ENCODE results near the gene KIAA1217. TPM values are rescaled to one million over a fixed set of nuclear protein-coding genes. Genes with fewer than 3 reads are reported as not detected.

The KIAA1217 gene
- total and polyA plus RNA-seq, 2 experiments from 2014 or later = 13.3 to 23.1 TPM

DNA sequence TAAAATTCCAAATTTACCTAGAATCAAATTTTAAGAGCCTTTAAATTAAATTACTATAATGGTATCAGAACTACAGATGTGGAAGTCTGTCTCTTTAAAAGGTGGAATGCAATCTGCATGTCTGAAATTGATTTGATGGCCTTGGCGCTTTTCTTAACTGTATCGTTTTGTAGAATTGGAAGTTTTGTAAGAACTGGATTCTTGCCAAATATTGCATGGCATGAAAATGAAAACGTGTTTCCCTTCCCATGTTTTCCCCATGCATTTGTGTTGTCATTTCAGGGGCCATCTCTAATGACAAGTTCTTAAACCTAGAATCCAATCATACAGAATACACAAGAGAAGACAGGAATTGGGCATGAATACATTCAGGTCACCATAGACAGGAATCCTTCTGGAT is 162.5 kb downstream of the KIAA1217 start:
- Histone ChIP-seq H3K27me3 (no peaks in the 10 kb centered on the region), H3K4me3 (no peak overlapping the region), H3K36me3 (no peaks in the 10 kb centered on the region), H3K9me3 (ENCODE audit: low read depth) (no peaks in the 10 kb centered on the region), H3K4me1 (ENCODE audit: low read depth) (no peaks in the 10 kb centered on the region), H3K27ac (no peak overlapping the region)
- TF ChIP-seq, protein P1, sequence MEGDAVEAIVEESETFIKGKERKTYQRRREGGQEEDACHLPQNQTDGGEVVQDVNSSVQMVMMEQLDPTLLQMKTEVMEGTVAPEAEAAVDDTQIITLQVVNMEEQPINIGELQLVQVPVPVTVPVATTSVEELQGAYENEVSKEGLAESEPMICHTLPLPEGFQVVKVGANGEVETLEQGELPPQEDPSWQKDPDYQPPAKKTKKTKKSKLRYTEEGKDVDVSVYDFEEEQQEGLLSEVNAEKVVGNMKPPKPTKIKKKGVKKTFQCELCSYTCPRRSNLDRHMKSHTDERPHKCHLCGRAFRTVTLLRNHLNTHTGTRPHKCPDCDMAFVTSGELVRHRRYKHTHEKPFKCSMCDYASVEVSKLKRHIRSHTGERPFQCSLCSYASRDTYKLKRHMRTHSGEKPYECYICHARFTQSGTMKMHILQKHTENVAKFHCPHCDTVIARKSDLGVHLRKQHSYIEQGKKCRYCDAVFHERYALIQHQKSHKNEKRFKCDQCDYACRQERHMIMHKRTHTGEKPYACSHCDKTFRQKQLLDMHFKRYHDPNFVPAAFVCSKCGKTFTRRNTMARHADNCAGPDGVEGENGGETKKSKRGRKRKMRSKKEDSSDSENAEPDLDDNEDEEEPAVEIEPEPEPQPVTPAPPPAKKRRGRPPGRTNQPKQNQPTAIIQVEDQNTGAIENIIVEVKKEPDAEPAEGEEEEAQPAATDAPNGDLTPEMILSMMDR (IDR thresholded peaks at IDR 0.05; ENCODE audit: low read depth, low read length) = no peak
- DNase-seq (ENCODE audit: low read depth in 1 of 2, low spot score in 1 of 2) = no peak

GRCh38 chr10:24374134-24374915 is 165.4 kb downstream of the KIAA1217 start:
- Histone ChIP-seq H3K4me1 (ENCODE audit: low read depth) (no peaks in the 10 kb centered on the region), H3K36me3 (no peaks in the 10 kb centered on the region), H3K27me3 (no peaks in the 10 kb centered on the region), H3K9me3 (ENCODE audit: low read depth) (no peaks in the 10 kb centered on the region), H3K4me3 (no peak overlapping the region), H3K27ac (no peak overlapping the region)
- TF ChIP-seq, protein P1 (IDR thresholded peaks at IDR 0.05; ENCODE audit: low read depth, low read length) = no peak
- peak in 1 of 2 donors; percentile 69 for DNase-seq (ENCODE audit: low read depth in 1 of 2, low spot score in 1 of 2)

- Histone ChIP-seq H3K4me3 (no peak overlapping the region), H3K4me1 (ENCODE audit: low read depth) (no peaks in the 10 kb centered on the region), H3K36me3 (no peaks in the 10 kb centered on the region), H3K27ac (no peak overlapping the region), H3K27me3 (no peaks in the 10 kb centered on the region), H3K9me3 (ENCODE audit: low read depth) (no peaks in the 10 kb centered on the region)
- no peak for DNase-seq (ENCODE audit: low read depth in 1 of 2, low spot score in 1 of 2)
- TF ChIP-seq, protein P1 (IDR thresholded peaks at IDR 0.05; ENCODE audit: low read depth, low read length) = no peak
Observed at GRCh38 chr10:24375510-24375909, 166.6 kb downstream of the KIAA1217 start.

DNA sequence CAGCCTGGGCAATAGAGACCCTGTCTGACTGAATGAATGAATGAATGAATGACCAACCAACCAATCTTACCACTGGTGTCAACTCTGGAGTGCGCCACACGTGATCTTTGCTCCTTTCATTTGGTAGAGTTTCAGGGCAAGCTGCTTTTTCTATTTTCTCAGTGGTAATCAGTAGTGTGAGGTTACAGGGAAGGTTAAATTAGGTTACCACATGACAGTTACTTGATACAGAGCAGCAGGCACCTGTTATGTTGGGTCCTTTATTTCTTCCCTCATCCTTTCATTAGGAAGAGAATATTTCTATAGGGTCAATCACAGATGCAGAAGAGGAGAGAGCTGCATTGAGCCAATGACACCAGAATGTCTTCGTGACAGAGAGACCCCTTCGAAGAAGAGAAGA is 167.8 kb downstream of the KIAA1217 start:
- no peak overlapping the region for H3K27ac ChIP-seq
- no peaks in the 10 kb centered on the region for H3K4me1 ChIP-seq (ENCODE audit: low read depth)
- TF ChIP-seq, protein P1 (IDR thresholded peaks at IDR 0.05; ENCODE audit: low read depth, low read length) = no peak
- no peaks in the 10 kb centered on the region for H3K27me3 ChIP-seq
- no peak overlapping the region for H3K4me3 ChIP-seq
- DNase-seq (ENCODE audit: low read depth in 1 of 2, low spot score in 1 of 2) = no peak
- no peaks in the 10 kb centered on the region for H3K9me3 ChIP-seq (ENCODE audit: low read depth)
- H3K36me3 ChIP-seq = peaks cover 3% of the 10 kb centered on the region

DNA sequence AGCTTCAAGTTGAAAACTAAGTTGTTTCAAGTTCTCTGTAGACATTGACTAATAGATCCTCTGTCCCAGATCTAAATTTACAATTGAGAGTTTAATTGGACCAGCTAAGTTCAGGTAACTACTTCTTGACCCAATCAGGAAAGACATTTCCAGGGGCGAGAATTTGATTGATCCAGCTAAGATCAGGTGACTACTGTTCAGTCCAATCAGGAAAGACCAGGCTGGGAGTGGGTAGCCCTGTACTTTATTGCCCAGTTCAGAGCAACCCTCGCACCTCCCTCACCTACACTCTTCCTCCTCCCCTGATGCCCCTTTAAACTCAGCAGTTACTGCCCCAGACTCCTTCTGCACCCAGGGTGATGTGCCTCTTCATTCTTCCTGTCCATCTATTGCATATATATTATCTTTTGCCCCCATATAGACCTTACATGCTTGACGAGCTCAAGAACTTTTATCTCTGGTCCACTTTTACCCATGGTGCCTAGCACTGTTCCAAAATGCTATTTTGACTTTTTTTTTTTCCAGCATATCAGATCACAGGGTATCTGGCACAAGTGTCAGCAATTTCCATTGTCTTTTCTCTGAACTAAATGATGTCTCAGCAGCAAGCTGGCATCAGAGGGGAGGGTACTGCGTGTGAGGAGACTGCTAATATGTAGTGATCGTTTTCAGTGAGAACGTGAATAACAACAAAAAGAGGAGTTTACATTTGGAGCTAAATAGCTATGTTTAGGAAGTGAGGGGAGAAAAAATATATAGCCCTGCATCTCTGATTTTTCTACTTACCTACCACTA is 169.4 kb downstream of the KIAA1217 start:
- H3K9me3 ChIP-seq (ENCODE audit: low read depth) = no peaks in the 10 kb centered on the region
- no peak for DNase-seq (ENCODE audit: low read depth in 1 of 2, low spot score in 1 of 2)
- no peak overlapping the region for H3K4me3 ChIP-seq
- H3K27me3 ChIP-seq = no peaks in the 10 kb centered on the region
- H3K4me1 ChIP-seq (ENCODE audit: low read depth) = no peaks in the 10 kb centered on the region
- TF ChIP-seq, protein P1 (IDR thresholded peaks at IDR 0.05; ENCODE audit: low read depth, low read length) = no peak
- H3K36me3 ChIP-seq = peaks cover 3% of the 10 kb centered on the region
- no peak overlapping the region for H3K27ac ChIP-seq

Measured in cardiac muscle cell (in vitro differentiated cells and primary cell).